ENCODE results near the gene SHROOM3.

SHROOM3 gene

GRCh38 chr4:76792418-76792817, 357.4 kb downstream of the SHROOM3 start:
- no peak for DNase-seq (ENCODE audit: low spot score)
- TF ChIP-seq, protein P1, sequence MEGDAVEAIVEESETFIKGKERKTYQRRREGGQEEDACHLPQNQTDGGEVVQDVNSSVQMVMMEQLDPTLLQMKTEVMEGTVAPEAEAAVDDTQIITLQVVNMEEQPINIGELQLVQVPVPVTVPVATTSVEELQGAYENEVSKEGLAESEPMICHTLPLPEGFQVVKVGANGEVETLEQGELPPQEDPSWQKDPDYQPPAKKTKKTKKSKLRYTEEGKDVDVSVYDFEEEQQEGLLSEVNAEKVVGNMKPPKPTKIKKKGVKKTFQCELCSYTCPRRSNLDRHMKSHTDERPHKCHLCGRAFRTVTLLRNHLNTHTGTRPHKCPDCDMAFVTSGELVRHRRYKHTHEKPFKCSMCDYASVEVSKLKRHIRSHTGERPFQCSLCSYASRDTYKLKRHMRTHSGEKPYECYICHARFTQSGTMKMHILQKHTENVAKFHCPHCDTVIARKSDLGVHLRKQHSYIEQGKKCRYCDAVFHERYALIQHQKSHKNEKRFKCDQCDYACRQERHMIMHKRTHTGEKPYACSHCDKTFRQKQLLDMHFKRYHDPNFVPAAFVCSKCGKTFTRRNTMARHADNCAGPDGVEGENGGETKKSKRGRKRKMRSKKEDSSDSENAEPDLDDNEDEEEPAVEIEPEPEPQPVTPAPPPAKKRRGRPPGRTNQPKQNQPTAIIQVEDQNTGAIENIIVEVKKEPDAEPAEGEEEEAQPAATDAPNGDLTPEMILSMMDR (IDR thresholded peaks at IDR 0.05; ENCODE audit: extremely low read depth, missing control alignments) = no peak

GRCh38 chr4:76795243-76795642, 360.2 kb downstream of the SHROOM3 start:
- TF ChIP-seq, protein P1 (IDR thresholded peaks at IDR 0.05; ENCODE audit: extremely low read depth, missing control alignments) = no peak
- DNase-seq (ENCODE audit: low spot score) = no peak

- TF ChIP-seq, protein P1 (IDR thresholded peaks at IDR 0.05; ENCODE audit: extremely low read depth, missing control alignments) = no peak
- no peak for DNase-seq (ENCODE audit: low spot score)
Measured at GRCh38 chr4:76799140-76799539, 364.1 kb downstream of the SHROOM3 start.

GRCh38 chr4:76799718-76800117, 364.7 kb downstream of the SHROOM3 start:
- TF ChIP-seq, protein P1 (IDR thresholded peaks at IDR 0.05; ENCODE audit: extremely low read depth, missing control alignments) = no peak

GRCh38 chr4:76800902-76801301, 365.9 kb downstream of the SHROOM3 start:
- no peak for DNase-seq (ENCODE audit: low spot score)
- TF ChIP-seq, protein P1 (IDR thresholded peaks at IDR 0.05; ENCODE audit: extremely low read depth, missing control alignments) = no peak

More at GRCh38 chr4:76799718-76800117, 364.7 kb downstream of the SHROOM3 start:
- no peak for DNase-seq (ENCODE audit: low spot score)

GRCh38 chr4:76801621-76802235, 366.7 kb downstream of the SHROOM3 start:
- DNase-seq (ENCODE audit: low spot score) = no peak
- TF ChIP-seq, protein P1 (IDR thresholded peaks at IDR 0.05; ENCODE audit: extremely low read depth, missing control alignments) = no peak

DNA sequence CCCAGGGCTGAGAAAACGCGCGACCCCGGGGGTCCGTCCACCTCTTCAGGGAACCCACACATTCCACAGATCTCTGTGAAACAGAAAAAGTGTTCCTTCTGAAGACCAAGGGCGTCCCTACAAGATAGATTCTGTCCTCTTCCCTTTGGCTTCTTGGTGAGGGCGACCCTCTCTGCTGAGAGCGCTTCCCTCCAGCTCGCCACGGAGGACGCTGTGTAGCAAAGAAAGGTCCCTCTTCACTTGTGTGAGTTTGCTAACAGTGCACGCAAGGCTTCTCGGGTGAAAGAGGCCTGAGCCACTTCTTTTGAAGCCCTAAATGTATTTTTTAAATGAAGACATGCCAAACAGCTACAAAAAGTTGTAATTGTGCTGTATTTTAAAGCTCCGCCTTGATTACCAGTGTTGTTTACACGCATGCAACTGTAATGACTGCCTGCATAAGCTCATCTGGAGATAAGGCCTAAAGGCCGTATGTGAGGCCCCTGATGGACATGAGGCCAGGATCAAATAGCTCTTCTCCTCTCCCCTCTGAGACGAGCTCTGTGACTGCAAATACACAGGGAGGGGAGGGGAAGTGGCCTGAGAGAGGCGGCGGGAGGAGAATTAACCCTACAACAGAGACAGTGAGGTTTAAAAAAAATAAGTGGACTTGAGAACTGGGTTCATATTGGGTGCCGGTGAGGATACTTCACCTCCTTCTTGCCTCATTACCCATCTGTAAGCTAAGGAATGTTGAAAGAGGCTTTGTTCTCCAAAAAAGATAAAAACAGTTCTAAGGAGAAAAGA, 367.4 kb downstream of the SHROOM3 start:
- DNase-seq (ENCODE audit: low spot score) = no peak
- TF ChIP-seq, protein P1 (IDR thresholded peaks at IDR 0.05; ENCODE audit: extremely low read depth, missing control alignments) = no peak
